HG02840 (cell line): ENCODE data around the gene PRKAR1B.

Source experiments
- ATAC-seq: cut with Tn5 transposase; IDR thresholded peaks from one replicate; pipeline ENCODE4 v1.9.1; 2021; ENCODE audit warnings: mild to moderate bottlenecking, moderate library complexity, moderate number of reproducible peaks; ENCODE audit not compliant: unreplicated experiment, low FRiP score

Gene PRKAR1B

DNA sequence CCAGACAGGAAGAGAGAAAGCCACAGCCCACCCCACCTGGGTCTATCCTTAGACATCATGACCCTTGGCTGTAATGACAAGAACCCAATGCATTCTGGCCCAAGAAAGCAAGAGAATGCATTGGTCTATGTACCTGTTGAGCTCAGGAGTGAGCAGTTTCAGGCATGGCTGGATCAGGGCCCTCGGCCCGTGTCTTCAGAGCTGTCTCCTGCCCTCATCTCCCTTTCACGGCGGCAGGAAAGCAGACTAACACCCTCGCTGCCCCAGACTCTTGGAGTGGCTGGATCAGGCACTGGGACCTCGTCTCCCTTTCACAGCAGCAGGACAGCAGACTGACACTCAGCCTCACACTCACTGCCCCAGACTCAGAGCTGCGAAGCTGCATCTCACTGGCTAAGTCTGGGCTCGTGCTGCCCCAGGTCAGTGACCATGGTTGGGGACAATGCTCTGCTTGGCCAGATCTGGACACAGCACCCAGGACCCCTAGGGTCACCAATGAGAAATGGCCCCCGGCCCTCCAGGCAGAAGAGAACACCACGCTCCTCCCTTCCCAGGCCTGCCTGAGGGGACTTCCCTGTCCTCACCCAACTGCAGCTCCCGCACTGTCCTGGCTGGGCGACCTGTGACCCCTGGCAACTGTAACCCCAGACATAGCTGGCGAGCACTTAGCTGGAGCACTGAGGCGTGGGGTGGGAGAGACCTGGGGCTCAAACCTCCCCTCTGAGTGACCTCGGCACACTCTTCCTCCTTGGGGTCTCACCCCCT, 194.5 kb downstream of the PRKAR1B start:
- no peak for ATAC-seq

DNA sequence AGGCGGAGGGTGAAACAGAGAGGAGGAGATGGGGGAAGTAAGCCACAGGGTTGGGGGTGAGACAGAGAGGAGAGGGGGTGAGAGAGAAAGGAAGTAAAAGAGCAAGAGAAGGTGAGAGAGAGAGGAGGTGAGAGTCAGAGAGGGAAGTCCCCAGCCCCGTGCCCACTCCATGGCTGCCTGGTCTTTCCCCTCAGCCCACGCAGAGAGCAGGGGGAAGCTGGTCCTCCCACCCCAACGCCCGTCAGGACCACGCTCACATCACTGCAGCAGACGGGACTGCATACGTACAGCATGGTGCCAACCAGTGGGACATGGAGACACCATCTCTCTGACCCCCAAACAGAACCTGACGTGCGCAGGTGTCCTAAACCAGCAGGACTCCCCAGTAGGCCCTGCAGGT, 195.3 kb downstream of the PRKAR1B start:
- no peak for ATAC-seq

DNA sequence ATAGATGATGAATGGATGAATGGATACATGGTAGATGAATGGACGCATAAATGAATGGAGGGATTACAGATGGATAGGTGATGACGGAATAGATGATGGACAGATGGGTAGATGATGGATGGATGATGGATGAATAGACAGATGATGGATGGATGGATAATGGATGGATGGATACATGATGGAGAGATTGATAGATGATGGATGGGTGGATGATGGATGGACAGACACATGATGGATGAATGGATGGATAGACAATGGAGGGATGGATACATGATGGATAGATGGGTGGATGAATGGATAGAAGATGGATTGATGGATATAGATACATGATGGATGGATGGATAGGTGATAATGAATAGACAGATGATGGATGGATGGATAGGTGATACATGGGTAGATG, 198.6 kb downstream of the PRKAR1B start:
- no peak for ATAC-seq

DNA sequence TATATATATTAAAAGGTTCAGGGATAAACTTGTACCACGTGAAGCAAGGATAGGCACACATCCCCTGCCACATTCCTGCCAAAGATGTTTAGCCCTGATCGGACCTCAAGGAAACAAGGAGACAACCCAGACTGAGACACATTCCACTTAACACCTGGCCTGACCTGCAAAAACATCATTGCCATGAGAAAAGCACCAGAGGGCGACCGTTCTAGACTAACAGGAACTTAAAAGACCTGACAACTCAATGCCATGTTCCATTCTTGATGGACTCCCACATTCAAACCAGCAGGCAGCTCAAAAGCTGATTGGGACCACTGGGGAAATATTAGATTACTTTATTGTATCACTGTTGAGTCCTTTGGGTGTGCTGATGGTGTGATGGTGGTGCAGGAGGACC, 199.4 kb downstream of the PRKAR1B start:
- no peak for ATAC-seq

DNA sequence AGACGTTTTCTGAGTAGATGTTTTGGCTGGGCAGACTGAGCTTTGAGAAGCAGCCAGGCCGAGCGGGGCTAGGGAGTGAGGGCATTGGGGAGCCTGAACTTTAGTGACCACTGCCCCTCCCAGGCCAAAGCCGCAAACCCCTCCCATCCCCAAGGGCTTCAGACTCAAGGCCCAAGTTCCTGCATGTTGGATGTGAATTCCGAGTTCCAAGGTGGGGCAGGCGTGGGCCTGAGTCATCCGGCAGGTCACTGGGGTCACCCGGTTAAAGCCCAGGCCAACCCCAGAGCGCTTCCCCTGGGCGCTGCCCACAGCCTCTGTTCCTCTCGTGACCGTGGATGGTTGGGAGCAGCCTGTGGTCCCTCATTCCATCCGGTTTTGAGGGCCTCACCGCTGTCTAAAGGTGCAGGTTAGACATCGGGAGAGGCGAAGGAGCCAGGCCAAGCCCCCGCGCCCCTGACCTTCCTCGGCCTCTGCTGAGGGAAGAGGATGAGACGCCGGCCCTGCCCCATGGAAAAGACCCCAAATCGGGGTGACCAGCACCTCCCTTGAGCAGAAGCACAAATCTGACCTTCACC, 200.5 kb downstream of the PRKAR1B start:
- ATAC-seq: no peak

DNA sequence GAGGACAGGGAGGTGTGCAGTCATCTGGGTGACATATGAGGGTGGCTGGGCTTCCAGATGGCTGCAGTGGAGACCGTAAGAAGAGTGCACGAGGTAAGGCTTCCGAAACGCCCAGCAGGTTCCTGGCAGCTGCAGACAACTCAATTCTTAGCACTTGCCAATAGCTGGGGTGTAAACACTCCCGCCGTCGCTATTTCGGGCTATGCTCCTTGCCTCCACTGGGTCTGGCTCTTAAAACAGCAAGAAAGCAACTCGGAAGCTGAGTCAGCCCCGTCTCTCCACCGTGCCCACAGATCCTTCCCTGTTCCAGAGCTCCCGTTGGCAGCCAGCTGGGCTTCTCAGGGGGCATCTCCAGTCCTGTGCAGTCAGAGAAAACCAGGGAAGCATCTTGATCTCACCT, 201.3 kb downstream of the PRKAR1B start:
- no peak for ATAC-seq

DNA sequence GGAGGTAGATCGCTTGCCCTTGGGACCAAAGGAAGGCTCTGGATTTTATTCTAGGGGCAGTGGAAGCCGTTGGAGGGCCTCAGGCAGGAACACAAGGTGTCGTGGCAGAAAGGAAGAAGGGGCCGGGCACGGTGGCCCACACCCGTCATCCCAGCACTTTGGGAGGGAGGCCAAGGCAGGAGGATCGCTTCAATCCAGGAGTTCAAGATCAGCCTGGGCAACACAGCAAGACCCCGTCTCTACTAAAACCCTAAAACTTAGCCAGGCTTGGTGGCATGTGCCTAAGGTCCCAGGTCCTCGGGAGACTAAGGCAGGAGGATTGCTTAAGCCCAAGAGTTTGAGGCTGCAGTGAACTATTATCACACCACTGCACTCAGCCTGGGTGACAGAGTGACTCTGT, 202.3 kb downstream of the PRKAR1B start:
- no peak for ATAC-seq

DNA sequence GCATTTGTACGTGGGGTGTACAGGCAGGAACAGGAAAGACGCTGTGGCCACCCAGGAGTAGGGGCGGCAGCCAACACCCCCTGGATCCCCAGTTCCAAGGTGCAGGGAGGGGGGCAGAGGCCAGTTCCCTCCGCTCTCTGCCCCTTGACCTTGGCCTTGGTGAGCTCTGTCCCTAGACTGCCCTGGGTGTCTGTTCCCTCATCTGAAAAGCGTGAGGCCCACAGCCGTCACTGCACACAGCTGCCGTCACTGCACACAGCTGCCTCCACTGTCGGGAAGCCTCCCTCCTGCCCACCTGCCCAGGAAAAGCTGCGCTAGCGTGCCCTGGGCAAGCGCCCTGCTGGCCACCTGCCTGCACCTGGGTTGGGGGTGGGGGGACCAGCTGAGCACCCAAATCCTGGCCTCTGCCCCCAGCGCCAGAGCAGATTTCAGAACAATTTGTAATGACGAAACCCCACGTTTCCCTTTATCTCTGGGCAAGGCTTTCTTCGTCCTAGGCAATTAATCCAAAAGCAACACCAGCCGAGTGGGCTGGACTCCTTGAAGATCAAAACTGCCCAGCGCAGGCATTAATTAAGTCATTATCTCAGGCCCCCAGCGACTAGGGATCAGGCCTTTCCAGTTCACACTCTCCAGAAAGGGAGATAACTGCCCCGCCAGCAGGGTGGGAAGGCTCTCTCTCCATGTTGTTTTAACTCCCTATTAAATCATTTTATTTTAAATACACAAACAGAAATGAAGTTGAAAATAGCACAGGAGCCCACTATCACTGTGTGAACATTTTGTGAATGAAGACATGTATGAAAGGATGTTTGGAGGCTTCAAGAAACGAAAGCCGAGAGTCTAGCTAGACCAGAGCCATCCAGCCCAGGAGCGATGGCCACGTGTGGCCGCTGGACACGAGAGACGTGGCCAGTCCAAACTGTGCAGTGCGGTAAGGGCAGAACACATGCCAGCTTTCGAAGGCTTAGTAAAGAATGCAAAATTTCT, 203.4 kb downstream of the PRKAR1B start:
- ATAC-seq: no peak

DNA sequence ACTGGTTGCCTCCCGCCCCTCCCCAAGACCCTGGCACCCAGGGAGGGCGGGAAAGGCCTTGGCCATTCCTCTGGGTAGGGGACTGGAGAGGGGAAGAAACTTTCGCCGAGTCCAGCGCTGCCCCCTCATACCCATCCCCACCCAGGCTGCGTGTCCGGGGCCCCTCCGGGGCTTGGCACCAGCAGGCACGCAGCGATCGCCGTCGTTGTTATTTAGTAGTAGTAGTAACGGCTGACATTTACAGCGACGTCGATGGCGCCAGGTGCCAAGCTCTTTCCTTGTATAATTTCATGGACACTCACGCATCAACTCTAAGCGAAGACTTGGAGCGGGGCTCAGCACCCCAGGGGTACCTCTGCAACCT, 204.1 kb downstream of the PRKAR1B start:
- ATAC-seq: no peak

DNA sequence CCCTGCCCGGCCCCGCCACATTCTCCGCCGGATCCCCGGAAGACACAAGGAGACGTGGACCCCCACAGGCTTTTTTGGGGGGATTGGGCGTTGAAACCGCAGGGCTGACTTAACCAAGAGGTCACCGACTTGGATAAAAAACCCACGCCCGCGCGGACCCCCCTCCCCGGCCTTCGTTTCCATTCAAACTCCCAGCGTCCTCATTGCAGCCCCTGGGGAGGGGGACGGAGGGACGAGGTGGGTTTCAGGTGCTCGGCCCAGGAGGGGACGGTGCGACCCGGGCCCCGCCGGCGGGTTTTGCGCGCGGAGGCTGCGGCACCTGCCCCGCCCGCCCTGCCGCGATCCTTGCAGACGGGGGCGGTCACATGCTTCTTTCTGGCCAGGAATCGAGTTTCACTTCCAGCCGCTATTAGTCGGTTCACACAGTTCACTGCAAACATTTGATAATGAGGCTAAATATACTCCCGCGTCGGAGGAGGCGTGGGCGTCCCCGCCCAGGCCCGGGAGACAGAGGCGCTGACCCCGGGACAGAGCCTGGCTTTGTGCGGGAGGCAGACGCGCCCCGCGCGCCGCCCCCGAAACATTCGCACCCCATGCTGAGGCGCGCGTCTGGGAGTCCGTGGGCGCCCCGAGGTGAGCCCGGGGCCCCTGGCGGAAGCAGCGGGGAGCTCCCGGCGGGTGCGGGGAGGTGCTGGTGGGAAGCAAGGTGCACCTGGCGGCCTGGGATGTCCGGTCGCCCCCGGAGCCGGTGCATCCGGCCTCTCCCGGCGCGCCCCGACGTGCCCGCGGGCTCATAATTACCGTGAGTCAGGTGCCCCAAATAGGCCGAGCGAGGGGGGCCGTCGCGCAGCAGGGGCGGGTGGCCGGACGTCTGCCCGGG, 204.8 kb downstream of the PRKAR1B start:
- no peak for ATAC-seq

DNA sequence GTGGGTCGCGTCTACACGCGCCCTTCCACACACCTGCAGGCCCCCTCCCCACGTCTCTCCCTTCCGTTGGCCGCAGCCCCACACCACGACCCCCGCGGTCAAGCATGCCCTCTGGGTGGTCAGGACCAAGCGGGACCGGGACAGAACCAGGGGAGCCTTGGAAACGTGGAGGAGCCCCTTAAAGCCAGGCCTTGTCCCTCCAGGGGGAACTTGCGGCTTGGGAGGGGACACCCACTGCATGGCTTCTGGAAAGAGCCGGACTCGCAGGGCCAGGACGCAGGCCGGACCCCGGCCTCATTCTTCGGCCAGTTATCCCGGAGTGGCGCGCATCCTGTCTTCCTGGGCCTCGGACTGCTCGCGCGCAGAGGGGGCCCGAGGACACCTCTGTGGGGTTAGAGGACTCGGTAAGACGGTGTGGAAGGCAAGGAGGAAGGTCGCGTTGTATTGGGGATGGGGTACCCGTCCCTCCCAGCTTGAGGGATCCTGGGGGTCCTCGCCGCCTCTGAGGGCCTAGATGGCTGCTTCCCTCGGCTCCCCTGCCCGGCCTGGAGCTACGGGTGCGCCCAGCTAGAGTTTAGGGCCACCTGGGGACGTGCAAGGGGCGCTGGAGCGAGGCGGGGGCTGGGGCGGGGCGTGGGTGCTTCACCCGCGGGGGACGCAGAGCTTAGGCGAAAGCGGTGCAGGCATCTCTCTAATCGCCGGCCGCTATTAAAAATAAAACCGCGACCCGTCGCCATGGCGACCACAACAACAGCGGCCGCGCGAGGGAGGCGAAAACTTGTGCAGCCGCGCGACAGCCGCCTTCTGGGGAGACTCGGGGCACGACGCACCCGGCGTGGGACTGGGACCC, 205.6 kb downstream of the PRKAR1B start:
- no peak for ATAC-seq

DNA sequence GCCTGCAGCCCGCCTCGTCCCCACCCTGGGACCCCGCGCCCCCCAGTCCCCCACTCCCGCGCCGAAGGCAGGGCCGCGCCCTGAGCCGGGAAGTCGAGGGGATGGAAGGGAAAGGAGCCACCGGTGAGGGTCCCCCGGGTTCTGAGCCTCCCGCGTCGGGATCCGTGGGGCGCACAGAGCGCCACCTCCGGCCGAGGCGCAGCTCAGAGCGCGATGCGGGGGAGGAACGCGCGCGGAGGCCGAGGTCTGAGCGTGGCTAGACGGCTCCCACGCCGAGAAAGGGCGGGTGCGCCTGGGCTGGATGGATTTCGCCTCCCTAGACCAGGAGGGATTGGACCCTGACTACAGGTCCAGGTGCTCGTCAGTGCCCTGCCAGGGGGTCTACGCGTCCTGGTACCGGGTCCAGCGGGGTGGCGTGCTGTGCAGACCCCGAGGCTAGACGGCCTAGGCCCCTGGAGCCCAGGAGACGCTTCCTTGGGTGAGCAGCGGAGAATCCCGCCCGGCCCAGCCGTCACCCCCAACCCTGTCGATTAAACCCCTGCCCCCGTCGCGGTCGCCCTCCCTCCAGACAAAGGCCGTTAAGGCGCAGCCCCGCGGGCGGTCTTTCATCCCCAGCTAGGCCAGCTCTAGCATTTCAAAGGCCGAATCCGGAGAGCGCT, 206.4 kb downstream of the PRKAR1B start:
- ATAC-seq: no peak

DNA sequence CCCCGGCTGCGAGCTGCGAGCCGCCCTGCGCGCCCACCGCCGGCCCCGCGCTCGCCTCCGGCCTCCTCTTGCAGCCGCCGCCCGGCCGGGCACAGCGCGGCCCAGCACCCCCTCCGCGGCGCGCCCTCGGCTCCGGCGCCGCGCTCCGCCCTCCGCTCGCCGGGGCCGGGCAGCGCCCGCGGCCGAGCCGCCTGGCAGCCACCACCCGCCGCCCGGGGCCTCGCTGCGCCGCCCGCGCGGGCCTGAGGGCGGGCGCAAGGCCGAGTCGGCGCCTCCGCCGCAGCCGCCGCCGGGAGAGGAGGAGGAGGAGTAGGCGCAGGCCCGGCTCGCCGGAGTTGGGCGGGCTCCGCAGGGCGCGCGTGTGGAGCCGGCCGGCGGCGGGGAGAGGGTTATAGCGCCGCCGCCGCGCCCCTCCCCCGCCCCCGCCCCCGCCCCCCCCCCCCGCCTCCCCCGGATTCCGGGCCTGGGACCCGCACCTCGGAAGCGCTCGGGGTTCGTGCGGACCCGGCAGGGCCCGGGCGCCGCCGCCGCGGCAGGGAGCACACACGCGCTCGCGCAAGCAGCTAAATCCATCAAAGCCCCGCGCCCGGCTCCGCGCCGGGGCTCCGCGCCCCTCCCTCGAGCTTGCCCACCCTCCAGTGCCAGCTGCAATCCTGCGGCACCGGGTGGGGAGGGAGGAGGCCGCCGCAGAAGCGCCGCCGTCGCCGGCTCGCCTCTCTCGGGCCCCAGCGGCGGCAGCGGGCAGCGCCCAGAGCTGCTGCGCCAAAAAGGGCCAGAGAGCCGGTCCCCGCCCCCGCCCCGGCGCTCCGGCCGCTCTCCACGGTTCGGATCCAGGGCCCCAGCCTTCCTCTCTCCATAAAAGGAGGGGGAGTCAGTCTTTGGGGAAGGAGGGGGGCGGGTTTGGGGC, 207.3 kb downstream of the PRKAR1B start, which contains the start of gene PDGFA:
PDGFA (minus strand) TSS at position 363 of the 907 bp plus-strand sequence. CDS start 845 bp downstream, outside the sequence.
- ATAC-seq: no peak

DNA sequence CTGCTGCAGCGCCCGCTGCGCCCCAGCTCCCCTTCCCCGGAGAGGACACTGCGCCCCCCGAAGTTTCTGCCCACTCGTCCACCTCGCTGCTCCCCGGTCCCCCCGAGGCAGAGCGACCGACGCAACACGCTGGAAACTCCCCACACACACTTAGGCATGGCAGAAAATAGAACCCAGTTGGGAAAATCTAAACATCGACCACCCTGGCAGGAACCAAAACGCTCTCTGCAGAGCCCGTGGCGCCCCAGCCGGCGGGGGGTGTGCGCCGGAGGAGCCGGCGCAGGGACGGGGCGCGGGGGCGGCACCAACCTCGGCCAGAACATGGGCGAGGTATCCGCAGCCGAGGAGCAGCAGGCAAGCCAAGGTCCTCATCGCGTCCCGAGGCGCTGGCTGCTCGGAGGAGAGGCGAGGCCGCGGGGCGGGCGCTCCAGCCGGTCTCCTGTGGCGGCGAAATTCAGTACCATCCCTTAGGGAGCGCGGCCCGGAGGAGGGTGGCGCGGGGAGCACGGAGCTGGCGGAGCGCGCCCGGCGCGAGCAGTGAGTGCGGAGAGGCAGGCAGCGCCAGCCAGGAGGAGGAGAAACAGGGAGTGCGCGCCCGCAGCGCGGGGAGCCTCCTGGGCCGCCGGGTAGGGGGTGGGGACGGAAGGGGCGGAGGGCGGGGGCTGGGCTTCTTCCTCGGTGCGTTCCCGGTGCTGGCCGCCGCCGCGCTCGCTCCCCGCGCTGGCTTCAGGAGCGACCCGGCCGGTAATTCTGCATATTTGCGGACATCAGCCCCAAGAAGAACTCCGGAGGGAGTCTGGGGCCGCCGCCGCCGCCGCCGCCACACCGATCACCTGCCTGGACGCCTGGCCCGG, 208.2 kb downstream of the PRKAR1B start:
- ATAC-seq: no peak

DNA sequence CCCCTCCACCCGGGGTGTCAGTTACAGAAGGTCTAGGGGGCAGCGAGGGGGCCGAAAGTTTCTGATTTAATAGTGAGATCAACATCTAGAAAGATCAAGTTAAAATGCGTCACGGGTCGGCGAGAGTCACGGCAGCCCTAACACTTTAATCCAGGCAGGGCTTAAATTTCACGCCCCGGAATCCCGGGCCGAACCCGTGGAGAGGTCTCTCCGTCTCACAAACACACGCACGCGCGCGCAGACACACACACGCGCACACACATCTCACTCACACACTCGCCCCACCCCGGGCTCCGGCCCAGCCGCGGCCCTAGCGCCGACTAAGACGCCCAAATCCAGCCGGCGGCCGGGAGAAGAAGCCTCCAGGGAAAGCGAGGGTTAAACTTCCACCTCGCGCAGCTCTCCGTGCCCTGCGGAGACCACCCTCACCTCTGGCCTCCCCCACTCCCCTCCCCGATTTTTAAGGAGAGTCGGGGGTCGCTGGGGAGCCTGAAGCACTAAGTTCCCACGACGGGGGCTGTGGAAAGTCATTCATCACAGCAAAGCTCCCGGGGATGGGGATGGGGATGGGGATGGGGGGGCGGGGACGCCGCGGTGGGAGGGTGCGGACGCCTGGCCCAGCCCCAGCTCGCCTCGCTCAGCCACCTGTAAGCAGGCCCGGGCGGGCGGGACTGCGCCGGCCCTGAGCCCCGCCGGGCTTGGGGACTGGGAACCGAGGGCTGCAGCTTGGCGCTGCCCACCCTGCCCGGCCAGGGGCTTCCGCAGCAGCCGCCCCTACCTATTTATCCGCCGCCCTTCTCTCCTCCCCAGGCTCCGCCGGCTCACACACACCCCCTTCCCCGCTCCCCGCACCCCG, 209.1 kb downstream of the PRKAR1B start:
- no peak for ATAC-seq
